HUDEP-2 (cell line): Measurements from ENCODE around the gene CALB2.
A peak's percentile ranks its signal among the peaks of the same experiment; 100 is the strongest.

ENCODE experiments used
- DNase-seq, 76 experiments: peaks; one replicate each; lab custom pipeline; 2025; ENCODE audit not compliant: unreplicated experiment in 76 of 76; lab: John Stamatoyannopoulos, UW

The CALB2 gene

DNA sequence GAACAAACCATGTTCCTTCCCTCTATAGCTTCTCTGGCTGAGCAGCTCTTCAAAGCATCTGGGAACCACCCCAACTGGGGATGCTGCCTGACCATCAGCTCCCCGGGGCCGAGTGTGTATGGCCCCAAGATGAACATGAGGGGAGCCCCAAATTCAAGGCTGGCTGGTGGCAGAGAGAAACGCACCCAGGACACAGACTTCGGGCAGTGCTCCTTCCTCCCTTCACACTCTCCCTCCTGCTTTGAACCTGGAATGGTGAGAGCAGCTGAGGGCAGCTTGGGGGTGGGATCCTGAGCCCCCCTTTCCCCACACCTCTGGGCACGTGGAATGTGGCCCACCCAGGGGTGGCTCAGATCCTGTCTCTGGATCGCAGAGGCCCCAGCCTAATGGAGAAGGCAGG, 66.1 kb downstream of the CALB2 start:
- DNase-seq: no peak

DNA sequence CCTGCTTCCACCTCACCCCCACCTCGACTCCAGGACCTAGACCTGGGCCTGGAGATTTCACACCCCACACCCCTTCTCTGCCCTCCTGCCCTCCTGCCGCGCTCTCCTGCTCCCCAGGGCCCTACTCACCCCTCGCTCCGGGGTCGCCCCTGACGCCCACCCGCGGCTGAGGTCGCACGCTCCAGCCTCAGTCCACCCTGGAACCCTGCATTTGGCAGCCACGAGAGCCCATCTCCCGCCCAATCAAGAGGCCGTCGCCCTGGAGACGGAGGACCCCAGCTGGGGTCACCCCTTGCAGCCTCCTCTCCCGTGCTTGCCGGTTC, 67.2 kb downstream of the CALB2 start:
- no peak for DNase-seq

- peak in 70 of 76 experiments; percentile 7 to 92 (median 44) for DNase-seq
Measured at GRCh38 chr16:71426069-71426879, 67.8 kb downstream of the CALB2 start.

DNA sequence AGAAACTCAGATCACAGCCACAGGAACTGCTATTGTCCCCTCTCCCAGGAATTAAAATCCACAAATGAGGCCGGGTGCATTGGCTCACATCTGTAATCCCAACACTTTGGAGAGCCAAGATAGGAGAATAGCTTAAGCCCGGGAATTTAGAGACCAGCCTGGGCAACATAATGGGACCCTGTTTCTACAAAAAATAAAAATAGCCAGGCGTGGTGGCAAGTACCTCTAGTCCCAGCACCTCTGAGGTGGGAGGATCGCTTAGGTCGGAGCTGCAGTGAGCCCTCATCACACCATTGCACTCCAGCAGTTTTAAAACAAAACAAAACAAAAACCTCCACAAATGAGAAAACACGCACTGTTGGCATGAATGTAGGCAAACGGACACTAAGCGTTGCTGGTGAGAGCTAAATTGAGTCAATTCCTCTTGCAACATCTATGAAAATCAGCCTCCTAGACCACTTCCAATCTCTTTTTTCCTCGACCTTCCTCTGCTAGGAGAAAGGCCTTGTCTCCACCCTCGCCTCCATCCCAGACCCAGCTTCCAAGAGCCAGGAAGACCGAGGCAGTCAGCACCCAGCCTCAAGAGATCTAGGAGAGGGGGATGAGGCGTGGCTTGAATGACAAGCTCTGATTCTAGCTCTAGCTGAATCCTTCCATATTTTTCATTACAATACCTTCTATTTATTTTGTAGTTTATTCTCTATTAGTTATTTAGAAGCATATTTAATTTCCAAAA, 68.5 kb downstream of the CALB2 start:
- DNase-seq: no peak

GRCh38 chr16:71428385-71428784, 69.9 kb downstream of the CALB2 start:
- no peak for DNase-seq

GRCh38 chr16:71428883-71429282, 70.4 kb downstream of the CALB2 start:
- DNase-seq: peak in 2 of 76 experiments; percentile 4 to 7

- DNase-seq: no peak
Measured at GRCh38 chr16:71429581-71429980, 71.1 kb downstream of the CALB2 start.

DNA sequence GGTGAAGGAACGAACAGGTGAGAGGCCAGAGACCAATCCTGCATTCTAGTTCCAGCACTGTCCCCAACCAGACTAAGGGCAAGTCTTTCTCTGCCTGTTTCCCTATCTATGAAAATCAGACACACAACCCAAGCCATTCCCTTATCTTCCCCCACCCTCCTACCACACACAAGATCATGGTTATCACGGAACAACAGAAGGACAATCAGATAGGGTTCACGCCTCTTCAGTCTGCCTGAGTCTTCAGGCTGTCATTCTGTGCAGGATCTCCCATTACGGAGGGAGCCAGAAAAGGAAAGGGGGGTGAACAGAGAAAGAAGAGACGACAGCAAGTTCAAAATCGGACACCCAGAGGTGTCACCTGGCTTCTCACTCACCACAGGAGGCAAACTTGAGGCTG, 72.2 kb downstream of the CALB2 start:
- DNase-seq: peak in 75 of 76 experiments; percentile 16 to 94 (median 68)

GRCh38 chr16:71431176-71431575, 72.7 kb downstream of the CALB2 start:
- peak in 8 of 76 experiments; percentile 3 to 45 (median 12) for DNase-seq

- no peak for DNase-seq
Measured at GRCh38 chr16:71431991-71432390, 73.5 kb downstream of the CALB2 start.

- DNase-seq: no peak
Measured at GRCh38 chr16:71432906-71433305, 74.4 kb downstream of the CALB2 start.

GRCh38 chr16:71436473-71436872, 78.0 kb downstream of the CALB2 start:
- DNase-seq: no peak

- no peak for DNase-seq
Measured at GRCh38 chr16:71439523-71439922, 81.0 kb downstream of the CALB2 start.
